Gastroesophageal sphincter (tissue), 3 donors: Measurements from ENCODE around the gene BLOC1S1.

Experiments
- POLR2A ChIP-seq, 2 donors: fragments of 450-650 bp; IDR thresholded peaks; one replicate each; pipeline ENCODE4 v1.6.1; 2017; ENCODE audit warnings: antibody characterized with exemption in 2 of 2, mild to moderate bottlenecking in 2 of 2, moderate library complexity in 1 of 2
- TF ChIP-seq, protein P1 (sequence below), 4 experiments: fragments of 200-600 bp in 2 of 4; fragments of 450-650 bp in 2 of 4; sonication (generic) in 1 of 4; IDR thresholded peaks; one replicate each; pipeline ENCODE4 v1.5.1; 2017 to 2019; ENCODE audit warnings: antibody characterized with exemption in 4 of 4, mild to moderate bottlenecking in 2 of 4, moderate library complexity in 2 of 4

GRCh38 chr12:55718015-55718414, 2.2 kb downstream of the BLOC1S1 start:
- TF ChIP-seq, protein P1, sequence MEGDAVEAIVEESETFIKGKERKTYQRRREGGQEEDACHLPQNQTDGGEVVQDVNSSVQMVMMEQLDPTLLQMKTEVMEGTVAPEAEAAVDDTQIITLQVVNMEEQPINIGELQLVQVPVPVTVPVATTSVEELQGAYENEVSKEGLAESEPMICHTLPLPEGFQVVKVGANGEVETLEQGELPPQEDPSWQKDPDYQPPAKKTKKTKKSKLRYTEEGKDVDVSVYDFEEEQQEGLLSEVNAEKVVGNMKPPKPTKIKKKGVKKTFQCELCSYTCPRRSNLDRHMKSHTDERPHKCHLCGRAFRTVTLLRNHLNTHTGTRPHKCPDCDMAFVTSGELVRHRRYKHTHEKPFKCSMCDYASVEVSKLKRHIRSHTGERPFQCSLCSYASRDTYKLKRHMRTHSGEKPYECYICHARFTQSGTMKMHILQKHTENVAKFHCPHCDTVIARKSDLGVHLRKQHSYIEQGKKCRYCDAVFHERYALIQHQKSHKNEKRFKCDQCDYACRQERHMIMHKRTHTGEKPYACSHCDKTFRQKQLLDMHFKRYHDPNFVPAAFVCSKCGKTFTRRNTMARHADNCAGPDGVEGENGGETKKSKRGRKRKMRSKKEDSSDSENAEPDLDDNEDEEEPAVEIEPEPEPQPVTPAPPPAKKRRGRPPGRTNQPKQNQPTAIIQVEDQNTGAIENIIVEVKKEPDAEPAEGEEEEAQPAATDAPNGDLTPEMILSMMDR (IDR thresholded peaks at IDR 0.05), result no peak
- no peak for TF ChIP-seq POLR2A (IDR thresholded peaks at IDR 0.05)
